Measurements from ENCODE around the gene NTSR2.

DNA sequence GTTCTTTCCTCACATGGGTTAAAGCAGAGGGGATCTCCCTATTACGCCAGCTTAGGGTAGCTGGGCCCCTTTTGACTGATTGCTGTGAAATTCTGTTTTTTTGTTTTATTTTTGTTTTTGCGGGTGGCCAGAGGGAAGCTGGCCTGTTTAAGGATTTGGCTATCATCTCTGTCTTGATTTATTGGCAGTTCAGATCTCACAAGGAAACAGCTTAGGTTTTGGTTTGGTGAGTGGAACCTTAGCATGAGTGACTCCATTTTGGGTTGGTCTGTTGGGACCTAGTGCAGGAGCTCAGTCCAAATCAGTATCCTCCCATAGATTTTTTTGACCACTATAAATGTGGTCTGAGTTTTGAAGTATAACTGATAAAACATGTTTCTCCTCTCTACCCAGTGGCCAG is 25.6 kb upstream of the NTSR2 start:
- TF ChIP-seq SP1 (IDR thresholded peaks at IDR 0.05) (no peak), HNF4A (conservative IDR thresholded peaks at IDR 0.05) (no peak), RXRA (IDR thresholded peaks at IDR 0.05) (no peak), RAD21 (IDR thresholded peaks at IDR 0.05) (no peak), NR2F2 (IDR thresholded peaks at IDR 0.05) (no peak)
- TF ChIP-seq, protein P1, sequence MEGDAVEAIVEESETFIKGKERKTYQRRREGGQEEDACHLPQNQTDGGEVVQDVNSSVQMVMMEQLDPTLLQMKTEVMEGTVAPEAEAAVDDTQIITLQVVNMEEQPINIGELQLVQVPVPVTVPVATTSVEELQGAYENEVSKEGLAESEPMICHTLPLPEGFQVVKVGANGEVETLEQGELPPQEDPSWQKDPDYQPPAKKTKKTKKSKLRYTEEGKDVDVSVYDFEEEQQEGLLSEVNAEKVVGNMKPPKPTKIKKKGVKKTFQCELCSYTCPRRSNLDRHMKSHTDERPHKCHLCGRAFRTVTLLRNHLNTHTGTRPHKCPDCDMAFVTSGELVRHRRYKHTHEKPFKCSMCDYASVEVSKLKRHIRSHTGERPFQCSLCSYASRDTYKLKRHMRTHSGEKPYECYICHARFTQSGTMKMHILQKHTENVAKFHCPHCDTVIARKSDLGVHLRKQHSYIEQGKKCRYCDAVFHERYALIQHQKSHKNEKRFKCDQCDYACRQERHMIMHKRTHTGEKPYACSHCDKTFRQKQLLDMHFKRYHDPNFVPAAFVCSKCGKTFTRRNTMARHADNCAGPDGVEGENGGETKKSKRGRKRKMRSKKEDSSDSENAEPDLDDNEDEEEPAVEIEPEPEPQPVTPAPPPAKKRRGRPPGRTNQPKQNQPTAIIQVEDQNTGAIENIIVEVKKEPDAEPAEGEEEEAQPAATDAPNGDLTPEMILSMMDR (IDR thresholded peaks at IDR 0.05; ENCODE audit: low read depth, low read length, missing input control): no peak
- TF ChIP-seq, protein P2, sequence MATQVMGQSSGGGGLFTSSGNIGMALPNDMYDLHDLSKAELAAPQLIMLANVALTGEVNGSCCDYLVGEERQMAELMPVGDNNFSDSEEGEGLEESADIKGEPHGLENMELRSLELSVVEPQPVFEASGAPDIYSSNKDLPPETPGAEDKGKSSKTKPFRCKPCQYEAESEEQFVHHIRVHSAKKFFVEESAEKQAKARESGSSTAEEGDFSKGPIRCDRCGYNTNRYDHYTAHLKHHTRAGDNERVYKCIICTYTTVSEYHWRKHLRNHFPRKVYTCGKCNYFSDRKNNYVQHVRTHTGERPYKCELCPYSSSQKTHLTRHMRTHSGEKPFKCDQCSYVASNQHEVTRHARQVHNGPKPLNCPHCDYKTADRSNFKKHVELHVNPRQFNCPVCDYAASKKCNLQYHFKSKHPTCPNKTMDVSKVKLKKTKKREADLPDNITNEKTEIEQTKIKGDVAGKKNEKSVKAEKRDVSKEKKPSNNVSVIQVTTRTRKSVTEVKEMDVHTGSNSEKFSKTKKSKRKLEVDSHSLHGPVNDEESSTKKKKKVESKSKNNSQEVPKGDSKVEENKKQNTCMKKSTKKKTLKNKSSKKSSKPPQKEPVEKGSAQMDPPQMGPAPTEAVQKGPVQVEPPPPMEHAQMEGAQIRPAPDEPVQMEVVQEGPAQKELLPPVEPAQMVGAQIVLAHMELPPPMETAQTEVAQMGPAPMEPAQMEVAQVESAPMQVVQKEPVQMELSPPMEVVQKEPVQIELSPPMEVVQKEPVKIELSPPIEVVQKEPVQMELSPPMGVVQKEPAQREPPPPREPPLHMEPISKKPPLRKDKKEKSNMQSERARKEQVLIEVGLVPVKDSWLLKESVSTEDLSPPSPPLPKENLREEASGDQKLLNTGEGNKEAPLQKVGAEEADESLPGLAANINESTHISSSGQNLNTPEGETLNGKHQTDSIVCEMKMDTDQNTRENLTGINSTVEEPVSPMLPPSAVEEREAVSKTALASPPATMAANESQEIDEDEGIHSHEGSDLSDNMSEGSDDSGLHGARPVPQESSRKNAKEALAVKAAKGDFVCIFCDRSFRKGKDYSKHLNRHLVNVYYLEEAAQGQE (IDR thresholded peaks at IDR 0.05): no peak
- TF ChIP-seq, protein P3, sequence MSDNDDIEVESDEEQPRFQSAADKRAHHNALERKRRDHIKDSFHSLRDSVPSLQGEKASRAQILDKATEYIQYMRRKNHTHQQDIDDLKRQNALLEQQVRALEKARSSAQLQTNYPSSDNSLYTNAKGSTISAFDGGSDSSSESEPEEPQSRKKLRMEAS (IDR thresholded peaks at IDR 0.05): no peak
- TF ChIP-seq, protein P4, sequence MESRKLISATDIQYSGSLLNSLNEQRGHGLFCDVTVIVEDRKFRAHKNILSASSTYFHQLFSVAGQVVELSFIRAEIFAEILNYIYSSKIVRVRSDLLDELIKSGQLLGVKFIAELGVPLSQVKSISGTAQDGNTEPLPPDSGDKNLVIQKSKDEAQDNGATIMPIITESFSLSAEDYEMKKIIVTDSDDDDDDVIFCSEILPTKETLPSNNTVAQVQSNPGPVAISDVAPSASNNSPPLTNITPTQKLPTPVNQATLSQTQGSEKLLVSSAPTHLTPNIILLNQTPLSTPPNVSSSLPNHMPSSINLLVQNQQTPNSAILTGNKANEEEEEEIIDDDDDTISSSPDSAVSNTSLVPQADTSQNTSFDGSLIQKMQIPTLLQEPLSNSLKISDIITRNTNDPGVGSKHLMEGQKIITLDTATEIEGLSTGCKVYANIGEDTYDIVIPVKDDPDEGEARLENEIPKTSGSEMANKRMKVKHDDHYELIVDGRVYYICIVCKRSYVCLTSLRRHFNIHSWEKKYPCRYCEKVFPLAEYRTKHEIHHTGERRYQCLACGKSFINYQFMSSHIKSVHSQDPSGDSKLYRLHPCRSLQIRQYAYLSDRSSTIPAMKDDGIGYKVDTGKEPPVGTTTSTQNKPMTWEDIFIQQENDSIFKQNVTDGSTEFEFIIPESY (IDR thresholded peaks at IDR 0.05): no peak
